Esophagus muscularis mucosa (tissue), 4 donors: ENCODE measurements around the gene TMEM41A. TPM values are rescaled to one million over a fixed set of nuclear protein-coding genes. Genes with fewer than 3 reads are reported as not detected.

ENCODE experiments used
- DNase-seq: peaks from one replicate; pipeline ENCODE4 v3.0.0-alpha.2; 2017; ENCODE audit errors: extremely low spot score
- H3K27ac ChIP-seq, 4 donors: fragments of 200-600 bp; sonication (generic); replicated peaks in 1 of 4; 1 replicate in 3 of 4; 2 replicates in 1 of 4; pipeline ENCODE4 v1.5.1; 2016 to 2019; ENCODE audit warnings: mild to moderate bottlenecking in 1 of 4
- H3K27me3 ChIP-seq, 4 donors: fragments of 200-600 bp; sonication (generic); one replicate each; pipeline versions ENCODE4 v1.5.1 to v1.6.0; 2016 to 2019
- H3K36me3 ChIP-seq, 4 donors: fragments of 200-600 bp; sonication (generic); one replicate each; pipeline ENCODE4 v1.5.1; 2016 to 2019
- H3K4me1 ChIP-seq, 4 donors: fragments of 200-600 bp; sonication (generic); one replicate each; pipeline ENCODE4 v1.5.1; 2016 to 2019
- H3K4me3 ChIP-seq, 4 donors: fragments of 200-600 bp; sonication (generic); 1 replicate in 2 of 4; 2 replicates in 2 of 4; pipeline ENCODE4 v1.5.1; 2016 to 2019; ENCODE audit warnings: mild to moderate bottlenecking in 4 of 4, moderate library complexity in 1 of 4
- H3K9me3 ChIP-seq, 4 donors: fragments of 200-600 bp; sonication (generic); 1 replicate in 3 of 4; 2 replicates in 1 of 4; pipeline ENCODE4 v1.5.1; 2016 to 2019
- CTCF ChIP-seq, 3 experiments: fragments of 200-600 bp in 2 of 3; fragments of 450-650 bp in 1 of 3; sonication (generic) in 2 of 3; IDR thresholded peaks; one replicate each; pipeline ENCODE4 v1.5.1; 2017 to 2019; ENCODE audit warnings: antibody characterized with exemption in 3 of 3, mild to moderate bottlenecking in 2 of 3, moderate library complexity in 1 of 3
- EP300 ChIP-seq: sonication (generic); formaldehyde crosslinking; IDR thresholded peaks from one replicate; pipeline ENCODE4 v1.6.1; 2017; ENCODE audit warnings: antibody characterized with exemption
- POLR2A ChIP-seq: fragments of 450-650 bp; IDR thresholded peaks from one replicate; pipeline ENCODE4 v1.6.1; 2017; ENCODE audit warnings: antibody characterized with exemption, moderate library complexity, mild to moderate bottlenecking, low read depth
- POLR2AphosphoS5 ChIP-seq, 2 donors: sonication (generic); formaldehyde crosslinking; IDR thresholded peaks; one replicate each; pipeline ENCODE4 v1.6.1; 2017; ENCODE audit warnings: antibody characterized with exemption in 2 of 2
- WGBS: methylation state at CpG from one replicate; pipeline ENCODE4 v1.1.5; 2018; 5-methylcytosine and 5-hydroxymethylcytosine counted together
- intact Hi-C: fragments of 100-400 bp; cut with DNase I; formaldehyde crosslinking; loops from one replicate; pipeline ENCODE4 v1.15.1; 2023
- total RNA-seq, 4 donors: library from RNA; depleted of rRNA; stranded (reverse); fragments of >200 nt; gene quantifications; one replicate each; pipeline versions ENCODE4 v1.1.0 to v1.2.1, GENCODE V29; 2016

TMEM41A gene
- total RNA-seq, 4 donors from 2014 or later, result 7.5 to 9.6 (median 8.3) TPM

- Histone ChIP-seq H3K27me3 (no peaks in the 10 kb centered on the region), H3K4me3 (no peak overlapping the region), H3K36me3 (peaks cover 0 to 4% (median 0%) of the 10 kb centered on the region in 4 donors), H3K4me1 (no peaks in the 10 kb centered on the region), H3K27ac (no peak overlapping the region), H3K9me3 (no peaks in the 10 kb centered on the region)
- no peak for DNase-seq
- no peak for TF ChIP-seq EP300
- no peak for TF ChIP-seq POLR2AphosphoS5 (IDR thresholded peaks at IDR 0.05)
- no peak for TF ChIP-seq POLR2A
- TF ChIP-seq CTCF (IDR thresholded peaks at IDR 0.05), result no peak
- WGBS, result 95% methylated on average over 7 of the region's 7 CpGs
- intact Hi-C loops, result no loop called here
Observed at GRCh38 chr3:185439745-185440466, 58.9 kb downstream of the TMEM41A start.

Other genes with a start within 250 kb of the TMEM41A start
- 1 to 10 TPM; 2.1 to 4.7 (median 3.8) TPM for gene EHHADH, start 245.0 kb downstream of the TMEM41A start, total RNA-seq
- 10 to 100 TPM; 12.8 to 44.9 (median 19.6) TPM for gene MAP3K13, start 135.9 kb downstream of the TMEM41A start, total RNA-seq
- under 1 TPM in 2 of 4 donors, not detected in 2; 0.06 to 0.34 TPM for gene LIPH, start 53.6 kb upstream of the TMEM41A start, total RNA-seq
- 10 to 100 TPM; 22.4 to 32.2 (median 26.8) TPM for gene SENP2, start 87.3 kb upstream of the TMEM41A start, total RNA-seq